Hepatic stellate cell (primary cell): ENCODE data around the gene OR2T5.
"Not testable (repeated sequence)": the region's sequence is repeated elsewhere in the genome, so short reads cannot be mapped to it uniquely, and the experiment has no call there.

Experiments
- DNase-seq: peaks from one replicate; pipeline ENCODE4 v3.0.0; 2011; ENCODE audit warnings: low spot score

The OR2T5 gene

DNA sequence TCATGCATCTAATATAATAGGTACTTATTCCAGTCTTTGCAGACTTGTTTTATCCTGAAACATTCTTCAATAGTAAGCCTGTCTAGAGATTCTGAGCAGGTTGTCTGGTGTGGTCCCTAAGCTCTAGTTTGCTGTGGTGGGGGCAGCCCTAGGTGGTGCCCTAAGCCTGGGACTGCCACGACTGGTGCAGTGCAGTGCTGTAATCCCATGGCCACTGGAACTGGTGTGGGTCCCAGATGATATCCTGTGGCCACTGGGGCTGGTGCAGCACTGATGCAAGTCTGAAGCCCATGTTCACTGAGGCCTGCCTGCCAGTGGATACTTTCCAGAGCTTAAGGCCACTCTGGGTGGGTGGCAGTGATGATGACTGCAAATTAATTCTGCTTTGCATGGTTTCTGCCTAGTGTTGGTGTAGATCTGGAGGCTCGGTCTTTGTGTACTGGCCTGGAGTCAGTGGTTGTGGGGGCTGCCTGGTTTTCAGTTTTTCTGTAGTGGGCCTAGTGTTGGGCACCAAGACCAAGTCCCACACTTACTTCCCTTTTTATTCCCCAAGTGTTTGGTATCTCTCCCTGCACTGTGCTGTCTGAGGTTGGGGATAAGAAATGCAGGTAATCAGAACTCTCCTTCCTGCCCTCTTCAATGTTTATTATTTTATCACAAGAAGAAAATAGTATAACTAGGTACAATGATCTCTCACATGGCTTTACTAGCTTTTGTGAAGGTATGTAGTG is 12.1 kb downstream of the OR2T5 start:
- not testable (repeated sequence) for DNase-seq

DNA sequence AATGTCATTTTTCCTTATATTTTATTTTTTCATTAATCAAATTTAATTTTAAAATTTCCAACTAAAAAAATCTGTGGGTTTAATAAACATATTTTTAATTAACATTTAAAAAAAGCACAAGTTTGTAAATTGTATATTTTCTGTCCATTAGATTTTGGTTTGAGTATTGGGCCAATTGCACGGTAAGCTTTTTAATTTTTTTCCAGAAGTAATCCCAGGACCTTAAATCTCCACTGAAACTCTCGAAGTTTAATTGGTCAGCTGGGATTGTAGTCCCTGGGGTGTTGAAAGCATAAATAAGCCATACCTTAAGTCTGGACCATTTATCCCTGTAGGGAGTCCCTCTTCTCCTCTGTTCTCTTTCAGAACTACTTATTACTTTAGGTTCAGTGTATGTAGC is 19.4 kb downstream of the OR2T5 start, which contains the start of gene OR2G6:
TSS of gene OR2G6 (plus strand) at position 301 of the 400 bp plus-strand sequence. CDS start 13,574 bp downstream, outside the sequence.
- not testable (repeated sequence) for DNase-seq

DNA sequence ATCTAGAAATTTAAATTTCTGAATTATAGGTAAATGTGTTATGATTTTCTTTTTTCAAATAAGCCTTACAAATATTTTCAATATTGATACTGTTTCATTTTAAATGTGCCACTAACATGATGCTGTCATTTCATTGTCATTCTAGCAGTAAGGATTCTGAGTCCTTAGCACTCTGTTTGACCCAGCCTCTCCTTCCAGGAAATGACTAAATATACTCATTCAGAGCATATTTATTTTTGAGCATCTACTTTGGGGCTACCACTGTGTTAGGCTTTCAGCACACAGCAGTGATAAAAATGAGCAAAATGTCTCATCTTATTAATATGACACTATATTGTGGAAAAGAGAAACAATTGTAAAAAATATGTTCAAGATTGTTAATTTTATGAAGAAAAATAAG is 21.8 kb downstream of the OR2T5 start:
- DNase-seq: not testable (repeated sequence)

DNA sequence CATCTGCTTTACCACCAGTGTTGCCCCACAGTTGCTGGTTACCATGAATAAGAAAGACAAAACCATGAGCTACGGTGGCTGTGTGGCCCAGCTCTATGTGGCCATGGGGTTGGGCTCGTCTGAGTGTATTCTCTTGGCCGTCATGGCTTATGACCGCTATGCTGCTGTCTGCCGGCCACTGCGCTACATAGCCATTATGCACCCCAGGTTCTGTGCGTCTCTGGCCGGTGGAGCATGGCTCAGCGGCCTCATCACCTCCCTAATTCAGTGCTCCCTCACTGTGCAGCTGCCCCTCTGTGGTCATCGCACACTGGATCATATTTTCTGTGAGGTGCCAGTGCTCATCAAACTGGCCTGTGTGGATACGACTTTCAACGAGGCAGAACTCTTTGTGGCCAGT is 33.5 kb downstream of the OR2T5 start:
- DNase-seq: no peak

DNA sequence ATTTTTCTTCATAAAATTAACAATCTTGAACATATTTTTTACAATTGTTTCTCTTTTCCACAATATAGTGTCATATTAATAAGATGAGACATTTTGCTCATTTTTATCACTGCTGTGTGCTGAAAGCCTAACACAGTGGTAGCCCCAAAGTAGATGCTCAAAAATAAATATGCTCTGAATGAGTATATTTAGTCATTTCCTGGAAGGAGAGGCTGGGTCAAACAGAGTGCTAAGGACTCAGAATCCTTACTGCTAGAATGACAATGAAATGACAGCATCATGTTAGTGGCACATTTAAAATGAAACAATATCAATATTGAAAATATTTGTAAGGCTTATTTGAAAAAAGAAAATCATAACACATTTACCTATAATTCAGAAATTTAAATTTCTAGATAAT is 49.1 kb downstream of the OR2T5 start:
- not testable (repeated sequence) for DNase-seq
